Osteoblast (primary cell): ENCODE measurements around the gene RPS6KA5. TPM values are rescaled to one million over a fixed set of nuclear protein-coding genes. Genes with fewer than 3 reads are reported as not detected.
"Not testable (repeated sequence)": the region's sequence is repeated elsewhere in the genome, so short reads cannot be mapped to it uniquely, and the experiment has no call there.

Experiments
- DNase-seq: peaks from one replicate; pipeline ENCODE4 v3.0.0; 2011; ENCODE audit warnings: low spot score, mixed read lengths; ENCODE audit not compliant: insufficient read length; ENCODE audit errors: missing footprints
- H2AFZ ChIP-seq: 2 replicates; pipeline ENCODE4 v1.6.0; 2011; ENCODE audit warnings: mild to moderate bottlenecking, low read length
- H3K27ac ChIP-seq: 2 replicates; pipeline ENCODE4 v1.5.1; 2011; ENCODE audit warnings: mild to moderate bottlenecking, low read depth, low read length, moderate library complexity
- H3K27me3 ChIP-seq: 2 replicates; pipeline ENCODE4 v1.6.0; 2012; ENCODE audit warnings: mild to moderate bottlenecking, control low read depth, inconsistent platforms, low read length, moderate library complexity; ENCODE audit not compliant: insufficient read depth
- H3K36me3 ChIP-seq: 2 replicates; pipeline ENCODE4 v1.5.1; 2011; ENCODE audit warnings: mild to moderate bottlenecking, low read length, control low read depth, moderate library complexity; ENCODE audit not compliant: insufficient read depth
- H3K4me1 ChIP-seq: 2 replicates; pipeline ENCODE4 v1.5.1; 2011; ENCODE audit warnings: mild to moderate bottlenecking, low read length, control low read depth, moderate library complexity; ENCODE audit not compliant: insufficient read depth
- H3K4me2 ChIP-seq: 2 replicates; pipeline ENCODE4 v1.6.0; 2011; ENCODE audit warnings: mild to moderate bottlenecking, low read length; ENCODE audit not compliant: insufficient read depth
- H3K4me3 ChIP-seq: fragments of 200-600 bp; sonication (generic); 3 replicates; pipeline ENCODE4 v1.5.1; 2012; ENCODE audit warnings: mild to moderate bottlenecking, low read length, inconsistent platforms; ENCODE audit not compliant: insufficient read depth
- H3K79me2 ChIP-seq: 2 replicates; pipeline ENCODE4 v1.6.0; 2012; ENCODE audit warnings: mild to moderate bottlenecking, low read length, control low read depth, inconsistent platforms; ENCODE audit not compliant: insufficient read depth
- H3K9me3 ChIP-seq: 2 replicates; pipeline ENCODE4 v1.5.1; 2011; ENCODE audit warnings: low read depth, low read length, control low read depth
- H4K20me1 ChIP-seq: 2 replicates; pipeline ENCODE4 v1.6.0; 2012; ENCODE audit warnings: mild to moderate bottlenecking, low read length, control low read depth; ENCODE audit not compliant: insufficient read depth
- CTCF ChIP-seq: IDR thresholded peaks from 2 replicates; pipeline ENCODE4 v1.5.1; 2011; ENCODE audit warnings: mild to moderate bottlenecking, low read depth, low read length, moderate library complexity; ENCODE audit errors: extremely low read depth
- total RNA-seq: library from RNA; depleted of rRNA; stranded (reverse); fragments of >200 nt; gene quantifications from 2 replicates; pipeline ENCODE4 v1.2.3, GENCODE V29; 2012

The RPS6KA5 gene
- total RNA-seq, 1 donor = 1.4 TPM

GRCh38 chr14:91092073-91092472 is 31.6 kb upstream of the RPS6KA5 start:
- H3K36me3 ChIP-seq = no peaks in the 10 kb centered on the region
- no peak overlapping the region for H2AFZ ChIP-seq
- no peak for TF ChIP-seq CTCF
- no peaks in the 10 kb centered on the region for H3K9me3 ChIP-seq
- no peaks in the 10 kb centered on the region for H3K79me2 ChIP-seq
- no peaks in the 10 kb centered on the region for H4K20me1 ChIP-seq
- no peak overlapping the region for H3K27ac ChIP-seq
- H3K4me1 ChIP-seq = no peaks in the 10 kb centered on the region
- H3K4me3 ChIP-seq = no peak overlapping the region
- H3K27me3 ChIP-seq = peaks cover 12% of the 10 kb centered on the region
- DNase-seq = no peak
- no peak overlapping the region for H3K4me2 ChIP-seq

GRCh38 chr14:91090743-91091142 is 30.3 kb upstream of the RPS6KA5 start:
- Histone ChIP-seq H3K27ac (no peak overlapping the region), H3K4me3 (no peak overlapping the region), H3K27me3 (peaks cover 12% of the 10 kb centered on the region), H3K9me3 (no peaks in the 10 kb centered on the region), H3K4me1 (no peaks in the 10 kb centered on the region), H3K4me2 (no peak overlapping the region), H2AFZ (no peak overlapping the region), H3K36me3 (no peaks in the 10 kb centered on the region), H3K79me2 (no peaks in the 10 kb centered on the region), H4K20me1 (no peaks in the 10 kb centered on the region)
- no peak for DNase-seq
- TF ChIP-seq CTCF = no peak

GRCh38 chr14:91089958-91090535 is 29.6 kb upstream of the RPS6KA5 start:
- Histone ChIP-seq H3K4me2 (no peak overlapping the region), H3K36me3 (no peaks in the 10 kb centered on the region), H3K4me1 (no peaks in the 10 kb centered on the region), H3K4me3 (no peak overlapping the region), H3K79me2 (no peaks in the 10 kb centered on the region), H3K27me3 (peaks cover 12% of the 10 kb centered on the region), H4K20me1 (no peaks in the 10 kb centered on the region), H3K9me3 (no peaks in the 10 kb centered on the region), H3K27ac (no peak overlapping the region), H2AFZ (no peak overlapping the region)
- DNase-seq = no peak
- TF ChIP-seq CTCF = no peak

- Histone ChIP-seq H3K4me2 (no peak overlapping the region), H3K79me2 (no peaks in the 10 kb centered on the region), H2AFZ (no peak overlapping the region), H3K9me3 (no peaks in the 10 kb centered on the region), H3K4me1 (no peaks in the 10 kb centered on the region), H3K27me3 (peaks cover 12% of the 10 kb centered on the region), H3K4me3 (no peak overlapping the region), H3K27ac (no peak overlapping the region), H3K36me3 (no peaks in the 10 kb centered on the region), H4K20me1 (no peaks in the 10 kb centered on the region)
- DNase-seq = no peak
- TF ChIP-seq CTCF = no peak
Observed at GRCh38 chr14:91088585-91089235, 28.3 kb upstream of the RPS6KA5 start.

- not testable (repeated sequence) for H3K4me3 ChIP-seq, H3K36me3 ChIP-seq, H3K4me1 ChIP-seq, H3K79me2 ChIP-seq, DNase-seq, H3K4me2 ChIP-seq, H4K20me1 ChIP-seq, H2AFZ ChIP-seq, H3K27ac ChIP-seq, H3K9me3 ChIP-seq
- H3K27me3 ChIP-seq = peaks cover 12% of the 10 kb centered on the region
Observed at GRCh38 chr14:91087470-91087869, 27.0 kb upstream of the RPS6KA5 start.
